IPS DF 19.7 (cell line): Measurements from ENCODE around the gene IRF8.

Experiments used
- DNase-seq: peaks from one replicate; pipeline ENCODE4 v3.0.0-alpha.2; 2013; ENCODE audit warnings: low read depth, low spot score

The IRF8 gene

GRCh38 chr16:85913141-85913601, 14.2 kb downstream of the IRF8 start:
- no peak for DNase-seq

GRCh38 chr16:85913688-85914422, 14.9 kb downstream of the IRF8 start:
- DNase-seq = no peak

GRCh38 chr16:85914423-85914794, 15.4 kb downstream of the IRF8 start:
- no peak for DNase-seq

- no peak for DNase-seq
Observed at GRCh38 chr16:85915125-85915845, 16.3 kb downstream of the IRF8 start.

GRCh38 chr16:85916141-85916890, 17.4 kb downstream of the IRF8 start:
- no peak for DNase-seq

DNA sequence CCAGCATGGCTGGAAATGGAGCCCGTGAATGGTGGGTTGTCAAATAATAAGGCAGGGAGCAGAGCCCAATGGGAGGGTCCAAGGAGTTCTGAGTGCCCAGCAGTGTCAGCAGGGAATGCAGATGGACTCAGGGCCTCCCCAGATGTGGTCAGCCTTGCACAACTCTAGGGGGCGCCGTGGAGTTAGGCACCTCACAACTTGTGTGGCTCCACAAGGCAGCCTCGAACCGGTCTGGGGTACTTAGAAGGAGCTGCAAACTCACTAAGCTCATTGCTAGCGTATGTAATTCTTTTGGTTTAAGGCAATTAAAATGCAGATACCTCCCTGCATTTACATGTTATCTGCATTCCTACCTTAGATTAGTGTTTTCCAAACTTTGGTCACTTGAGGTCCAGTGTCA, 18.1 kb downstream of the IRF8 start:
- no peak for DNase-seq

DNA sequence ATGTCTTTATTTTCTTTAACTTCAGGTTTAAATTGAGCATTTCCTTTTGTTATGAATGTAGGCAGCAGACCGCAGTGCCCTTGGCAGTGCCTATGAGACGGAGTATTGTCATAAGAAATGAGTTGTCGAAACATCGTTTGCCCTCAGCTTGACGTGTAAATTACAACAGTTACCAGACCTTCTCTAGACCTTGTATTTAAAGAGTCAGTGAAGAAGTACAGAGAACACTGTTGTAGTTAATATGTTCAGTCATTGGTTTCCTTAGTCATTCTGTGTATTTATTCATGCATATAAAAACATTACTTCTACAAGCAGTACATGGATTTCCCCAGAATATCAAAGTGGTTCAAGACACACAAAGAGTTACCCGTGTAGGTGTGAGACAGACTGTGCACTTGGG, 19.0 kb downstream of the IRF8 start:
- no peak for DNase-seq

GRCh38 chr16:85918436-85918835, 19.5 kb downstream of the IRF8 start:
- DNase-seq = no peak

DNA sequence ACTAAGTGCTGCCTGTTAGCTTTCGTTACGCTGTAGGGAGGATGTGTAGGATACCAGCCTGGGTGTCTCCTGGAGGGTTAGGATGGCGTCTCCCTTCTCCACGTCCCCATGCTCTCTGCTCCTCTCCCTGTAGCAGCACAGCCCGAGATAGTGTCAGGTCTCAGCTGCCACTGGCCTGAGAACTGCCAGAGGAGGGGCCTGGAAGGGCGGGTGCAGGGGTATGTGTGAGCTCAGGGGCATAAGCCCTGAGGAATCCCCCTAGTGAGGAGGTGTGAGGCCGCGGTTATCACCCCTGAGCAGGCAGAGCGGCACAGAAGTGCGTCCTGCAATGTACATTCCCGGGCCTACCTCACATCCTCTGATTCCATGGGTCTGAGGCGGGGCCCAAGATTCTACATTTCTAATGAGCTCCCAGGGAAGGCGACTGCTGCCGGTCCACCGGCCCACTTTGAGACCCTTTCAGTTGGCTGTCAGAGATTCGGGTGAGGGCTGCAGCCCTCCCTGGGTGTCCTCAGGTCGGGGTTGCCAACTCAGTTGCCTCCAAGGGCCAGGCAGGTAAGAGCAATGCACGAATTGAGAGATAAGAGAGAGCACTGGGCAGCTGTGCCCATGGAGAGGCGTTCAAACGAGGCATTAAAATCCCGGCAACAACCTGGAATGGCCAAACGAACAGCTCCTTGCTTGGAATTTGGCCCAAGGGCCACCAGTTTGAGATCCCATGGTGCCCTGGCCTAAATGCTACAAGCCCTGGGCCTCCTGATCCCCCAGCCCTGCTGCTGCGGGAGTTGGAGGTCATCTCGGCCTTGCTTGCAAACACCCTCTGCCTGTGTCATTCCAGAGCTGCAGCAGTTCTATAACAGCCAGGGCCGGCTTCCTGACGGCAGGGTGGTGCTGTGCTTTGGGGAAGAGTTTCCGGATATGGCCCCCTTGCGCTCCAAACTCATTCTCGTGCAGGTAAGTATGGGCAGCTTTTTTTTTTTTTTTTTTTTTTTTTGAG, 20.6 kb downstream of the IRF8 start:
- no peak for DNase-seq

- no peak for DNase-seq
Observed at GRCh38 chr16:85921026-85921425, 22.1 kb downstream of the IRF8 start.

- no peak for DNase-seq
Observed at GRCh38 chr16:85923153-85924021, 24.4 kb downstream of the IRF8 start.

- no peak for DNase-seq
Observed at GRCh38 chr16:85924675-85925074, 25.7 kb downstream of the IRF8 start.

GRCh38 chr16:85926370-85926769, 27.4 kb downstream of the IRF8 start:
- DNase-seq = no peak

DNA sequence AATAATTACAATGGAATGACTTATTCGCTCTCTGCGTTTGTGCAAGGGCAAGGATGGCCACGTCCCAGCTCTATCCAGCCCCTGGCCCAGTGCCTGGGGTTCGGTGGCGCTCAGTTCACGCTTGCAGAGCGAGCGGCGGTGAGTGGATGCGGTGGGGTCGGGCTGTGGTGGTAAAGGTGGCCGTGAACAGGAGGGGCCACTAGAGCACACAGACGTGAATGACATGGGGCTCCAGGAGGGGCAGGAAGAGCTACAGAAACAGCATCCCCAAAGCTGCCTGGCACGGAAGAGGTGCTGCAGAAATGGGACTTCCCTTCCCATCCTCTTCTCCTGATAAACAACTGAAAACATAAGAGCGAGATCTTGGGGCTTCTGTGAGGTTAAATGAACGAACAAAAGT, 28.4 kb downstream of the IRF8 start:
- no peak for DNase-seq

DNA sequence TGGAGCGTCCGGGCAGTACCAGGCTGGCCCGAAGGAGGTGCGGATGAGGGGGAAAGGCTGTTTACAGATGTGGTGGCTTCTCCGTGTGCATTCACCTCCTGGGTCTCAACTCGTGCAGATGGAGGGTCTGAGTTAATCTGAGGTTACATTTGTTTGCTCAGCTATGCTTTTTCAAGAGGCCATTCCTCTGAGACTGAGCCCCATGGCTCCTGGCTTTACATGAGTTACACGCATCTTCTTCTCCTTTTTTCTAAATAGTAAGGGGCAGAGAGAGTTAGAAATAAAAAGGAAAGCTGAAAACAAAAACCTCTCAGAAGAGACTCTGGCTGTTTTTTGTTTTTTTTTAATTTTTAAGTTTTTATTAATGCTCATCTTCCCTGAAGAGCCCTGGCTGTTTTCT, 29.0 kb downstream of the IRF8 start:
- no peak for DNase-seq

GRCh38 chr16:85928401-85928820, 29.4 kb downstream of the IRF8 start:
- no peak for DNase-seq

DNA sequence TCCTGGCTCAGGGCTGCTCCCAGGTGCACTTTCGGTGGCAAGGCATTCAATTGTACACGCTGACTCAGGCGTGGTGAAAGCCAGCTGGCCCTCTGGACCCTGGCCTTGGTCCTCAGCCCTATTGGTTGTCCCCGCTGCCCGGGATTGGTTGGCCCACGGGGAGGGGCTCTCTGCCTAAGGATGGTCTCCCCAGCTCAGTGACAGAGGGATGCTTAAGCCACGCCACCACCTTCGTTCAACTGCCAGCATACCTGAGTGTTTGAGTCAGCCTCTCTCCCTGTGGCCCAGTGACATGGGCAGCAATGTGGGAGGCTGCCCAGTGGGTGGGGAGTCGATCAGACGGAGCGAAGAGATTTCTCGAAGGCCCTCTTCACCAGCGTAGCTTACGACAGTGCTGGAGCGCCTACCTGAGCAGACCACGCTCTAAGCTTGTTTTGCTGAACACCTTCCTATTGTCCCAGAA, 30.3 kb downstream of the IRF8 start:
- no peak for DNase-seq

- DNase-seq = no peak
Observed at GRCh38 chr16:85930301-85930700, 31.3 kb downstream of the IRF8 start.

GRCh38 chr16:85931596-85932402, 32.8 kb downstream of the IRF8 start:
- DNase-seq = no peak
